Ishikawa (cell line): ENCODE results near the gene CFAP300.

Source experiments
- CEBPB ChIP-seq: IDR thresholded peaks from 2 replicates; pipeline ENCODE4 v1.6.1; 2012
- CREB1 ChIP-seq: IDR thresholded peaks from 2 replicates; pipeline ENCODE4 v1.6.1; 2012; ENCODE audit warnings: low read depth
- EGR1 ChIP-seq: IDR thresholded peaks from 2 replicates; pipeline ENCODE4 v1.6.1; 2012
- EP300 ChIP-seq: IDR thresholded peaks from 2 replicates; pipeline ENCODE4 v1.6.1; 2012; ENCODE audit warnings: borderline replicate concordance
- FOXM1 ChIP-seq: IDR thresholded peaks from 2 replicates; pipeline ENCODE4 v1.6.1; 2012; ENCODE audit warnings: low read depth, borderline replicate concordance
- MAX ChIP-seq: IDR thresholded peaks from 2 replicates; pipeline ENCODE4 v1.6.1; 2012
- NFIC ChIP-seq: IDR thresholded peaks from 2 replicates; pipeline ENCODE4 v1.6.1; 2012
- RAD21 ChIP-seq: IDR thresholded peaks from 2 replicates; pipeline ENCODE4 v1.6.1; 2012; ENCODE audit warnings: low read depth
- REST ChIP-seq: IDR thresholded peaks from 2 replicates; pipeline ENCODE4 v1.6.1; 2012; ENCODE audit warnings: low read depth, mild to moderate bottlenecking
- TAF1 ChIP-seq: IDR thresholded peaks from 2 replicates; pipeline ENCODE4 v1.6.1; 2012; ENCODE audit warnings: low read depth, mild to moderate bottlenecking
- TCF12 ChIP-seq: IDR thresholded peaks from 2 replicates; pipeline ENCODE4 v1.6.1; 2012; ENCODE audit warnings: low read depth
- TEAD4 ChIP-seq: IDR thresholded peaks from 2 replicates; pipeline ENCODE4 v1.6.1; 2012
- YY1 ChIP-seq: IDR thresholded peaks from 2 replicates; pipeline ENCODE4 v1.6.1; 2012; ENCODE audit warnings: low read depth
- ZBTB7A ChIP-seq: IDR thresholded peaks from 2 replicates; pipeline ENCODE4 v1.6.1; 2012; ENCODE audit warnings: low read depth
- TF ChIP-seq, protein P1 (sequence below): IDR thresholded peaks from 2 replicates; pipeline ENCODE4 v1.6.1; 2012

CFAP300 gene

DNA sequence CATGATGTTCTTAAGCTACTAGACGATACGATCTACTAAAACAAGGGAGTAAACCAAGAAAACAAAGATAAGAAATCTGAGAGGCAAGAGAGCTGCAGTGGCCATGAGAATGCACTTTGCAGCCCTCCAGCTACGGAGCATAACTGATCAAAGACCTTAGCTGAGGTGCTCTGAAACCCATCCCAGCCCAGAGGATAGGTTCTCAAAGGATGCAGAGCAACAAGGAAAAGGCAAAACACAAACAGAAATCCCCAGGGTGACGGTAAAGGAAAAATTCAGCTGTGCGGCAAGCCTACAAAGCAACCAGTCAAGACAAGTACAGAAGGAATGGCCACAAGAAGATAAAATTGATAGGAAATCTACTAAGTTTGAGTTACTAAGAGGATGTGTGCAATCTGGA, 32.5 kb upstream of the CFAP300 start:
- TF ChIP-seq TCF12 (no peak), FOXM1 (no peak), EGR1 (no peak), EP300 (no peak), REST (no peak), TEAD4 (no peak), NFIC (no peak)

DNA sequence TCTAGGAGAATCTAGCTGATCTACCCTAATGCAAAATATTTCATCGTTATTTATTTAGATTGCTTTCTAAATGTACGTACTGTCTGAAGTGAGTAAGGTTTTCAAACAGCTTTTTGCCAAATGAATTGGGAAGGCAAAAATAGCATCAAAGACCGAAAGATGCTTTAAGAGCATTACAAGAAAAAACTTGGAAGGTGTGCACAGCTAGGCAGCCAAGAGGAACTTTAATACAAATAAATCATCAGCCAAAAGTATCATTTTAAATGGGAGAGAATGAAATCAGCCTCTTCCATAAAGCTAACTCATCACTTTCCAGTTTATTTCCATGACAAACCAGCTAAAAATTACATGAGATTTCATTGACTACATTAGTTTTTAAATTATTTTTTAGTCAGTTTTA, 30.2 kb upstream of the CFAP300 start:
- no peak for TF ChIP-seq TEAD4
- no peak for TF ChIP-seq TCF12
- TF ChIP-seq EP300 = no peak
- no peak for TF ChIP-seq MAX
- TF ChIP-seq FOXM1 = no peak
- TF ChIP-seq NFIC = no peak

DNA sequence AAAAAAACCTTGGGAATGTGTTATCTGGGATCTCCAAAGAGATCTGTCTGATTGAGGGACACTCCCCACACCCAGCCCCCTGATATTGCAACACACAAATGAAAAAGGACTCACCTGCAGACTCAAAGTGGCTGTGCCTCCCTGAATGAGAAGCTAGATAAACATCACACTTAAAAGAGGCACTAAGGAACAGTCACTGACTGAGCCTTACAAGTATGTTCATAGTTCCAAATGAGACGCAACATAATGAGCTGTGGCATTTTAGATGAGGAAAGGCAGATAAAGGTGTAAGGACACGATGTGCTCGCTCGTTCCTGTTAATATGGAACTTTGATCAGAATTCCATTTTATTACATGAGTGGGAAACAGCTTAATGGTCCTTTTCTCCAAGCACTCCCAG, 21.0 kb upstream of the CFAP300 start:
- no peak for TF ChIP-seq YY1
- TF ChIP-seq TCF12 = no peak
- TF ChIP-seq NFIC = no peak

DNA sequence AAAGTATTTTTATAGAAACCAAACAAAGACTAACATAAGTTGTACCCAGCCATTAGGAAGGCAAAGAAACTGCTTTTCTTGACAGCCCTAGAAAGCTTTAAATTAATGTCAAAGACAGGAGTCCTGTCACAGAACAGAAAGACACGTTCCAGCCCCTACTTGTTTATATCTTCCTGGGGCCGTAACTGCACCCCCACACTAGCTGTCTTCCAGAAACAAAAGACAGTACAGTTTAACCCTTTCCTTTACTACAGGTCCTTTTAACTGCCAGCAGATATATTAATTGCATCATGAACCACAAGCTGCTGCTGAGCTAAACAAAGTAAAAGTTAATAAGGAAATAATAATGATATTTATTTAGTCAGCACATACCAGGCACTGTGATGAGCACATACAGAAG, 20.3 kb upstream of the CFAP300 start:
- no peak for TF ChIP-seq TAF1
- no peak for TF ChIP-seq FOXM1
- TF ChIP-seq YY1 = no peak
- no peak for TF ChIP-seq CREB1
- no peak for TF ChIP-seq REST
- TF ChIP-seq TEAD4 = no peak

DNA sequence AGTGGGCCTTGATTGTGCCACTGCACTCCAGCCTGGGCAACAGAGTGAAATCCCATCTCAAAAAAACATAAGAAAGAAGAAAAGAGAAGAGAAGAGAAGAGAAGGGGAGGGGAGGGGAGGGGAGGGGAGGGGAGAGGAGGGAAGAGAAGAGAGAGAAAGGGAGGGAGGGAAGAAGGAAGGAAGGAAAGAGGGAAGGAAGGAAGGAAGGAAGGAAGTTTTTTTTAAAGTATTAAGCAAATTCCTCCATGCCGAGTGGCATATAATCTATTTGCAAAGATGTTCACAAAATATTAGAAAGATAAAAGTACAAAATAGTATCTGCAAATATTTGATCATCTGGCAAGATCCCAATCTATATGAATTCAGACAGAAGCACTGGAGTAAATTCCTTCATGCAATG, 10.5 kb upstream of the CFAP300 start:
- TF ChIP-seq, protein P1, sequence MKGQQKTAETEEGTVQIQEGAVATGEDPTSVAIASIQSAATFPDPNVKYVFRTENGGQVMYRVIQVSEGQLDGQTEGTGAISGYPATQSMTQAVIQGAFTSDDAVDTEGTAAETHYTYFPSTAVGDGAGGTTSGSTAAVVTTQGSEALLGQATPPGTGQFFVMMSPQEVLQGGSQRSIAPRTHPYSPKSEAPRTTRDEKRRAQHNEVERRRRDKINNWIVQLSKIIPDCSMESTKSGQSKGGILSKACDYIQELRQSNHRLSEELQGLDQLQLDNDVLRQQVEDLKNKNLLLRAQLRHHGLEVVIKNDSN = no peak
- no peak for TF ChIP-seq EP300
- TF ChIP-seq REST = no peak
- TF ChIP-seq TEAD4 = no peak
- TF ChIP-seq TAF1 = no peak
- TF ChIP-seq NFIC = no peak
- TF ChIP-seq ZBTB7A = no peak
- no peak for TF ChIP-seq RAD21
- no peak for TF ChIP-seq MAX
- TF ChIP-seq YY1 = no peak
- no peak for TF ChIP-seq CREB1
- TF ChIP-seq TCF12 = no peak
- TF ChIP-seq EGR1 = no peak
- no peak for TF ChIP-seq CEBPB
- TF ChIP-seq FOXM1 = no peak

GRCh38 chr11:102046841-102047240, 396 bp upstream of the CFAP300 start:
- TF ChIP-seq TCF12 (no peak), REST (no peak)
